Measurements from ENCODE around the gene SOCS2. TPM values are rescaled to one million over a fixed set of nuclear protein-coding genes. Genes with fewer than 3 reads are reported as not detected.

Gene SOCS2
- total RNA-seq, 1 donor from 2014 or later = 30.1 TPM

- no peak for DNase-seq
Measured at GRCh38 chr12:93567174-93567573, 5.3 kb upstream of the SOCS2 start.

- no peak for DNase-seq
Measured at GRCh38 chr12:93568091-93568490, 4.4 kb upstream of the SOCS2 start.

- DNase-seq = no peak
Measured at GRCh38 chr12:93569301-93569655, 3.2 kb upstream of the SOCS2 start.

- DNase-seq = peak; percentile 95
Measured at GRCh38 chr12:93569656-93570551, 2.6 kb upstream of the SOCS2 start.

GRCh38 chr12:93570552-93571364, 1.7 kb upstream of the SOCS2 start:
- peak; percentile 98 for DNase-seq

- peak; percentile 82 for DNase-seq
Measured at GRCh38 chr12:93571365-93571924, 1.0 kb upstream of the SOCS2 start.

GRCh38 chr12:93572712-93573551, 457 bp downstream of the SOCS2 start:
- DNase-seq = peak; percentile 40

GRCh38 chr12:93573552-93574223, 1.2 kb downstream of the SOCS2 start:
- no peak for DNase-seq

GRCh38 chr12:93577222-93577621, 4.7 kb downstream of the SOCS2 start:
- no peak for DNase-seq

GRCh38 chr12:93578221-93578620, 5.7 kb downstream of the SOCS2 start:
- no peak for DNase-seq

- no peak for DNase-seq
Measured at GRCh38 chr12:93580682-93581081, 8.2 kb downstream of the SOCS2 start.

- no peak for DNase-seq
Measured at GRCh38 chr12:93581370-93581769, 8.9 kb downstream of the SOCS2 start.

GRCh38 chr12:93582351-93582750, 9.9 kb downstream of the SOCS2 start:
- no peak for DNase-seq

GRCh38 chr12:93583627-93584392, 11.3 kb downstream of the SOCS2 start:
- no peak for DNase-seq

GRCh38 chr12:93585247-93585646, 12.8 kb downstream of the SOCS2 start:
- DNase-seq = no peak

- no peak for DNase-seq
Measured at GRCh38 chr12:93587611-93588010, 15.1 kb downstream of the SOCS2 start.

GRCh38 chr12:93589081-93589480, 16.6 kb downstream of the SOCS2 start:
- no peak for DNase-seq

GRCh38 chr12:93591137-93591868, 18.8 kb downstream of the SOCS2 start:
- DNase-seq = peak; percentile 64

GRCh38 chr12:93592641-93593406, 20.3 kb downstream of the SOCS2 start:
- DNase-seq = no peak

Data from tongue (tissue), 2 donors.